Suprapubic skin (tissue), 4 donors: ENCODE data around the gene PRRT4. TPM values are rescaled to one million over a fixed set of nuclear protein-coding genes. Genes with fewer than 3 reads are reported as not detected.
A peak's percentile ranks its signal among the peaks of the same experiment; 100 is the strongest.

ENCODE experiments used
- DNase-seq, 2 donors: peaks; one replicate each; pipeline ENCODE4 v3.0.0-alpha.2; 2019; ENCODE audit warnings: low spot score in 2 of 2
- H3K27ac ChIP-seq: fragments of 200-600 bp; sonication (generic); one replicate; pipeline ENCODE4 v1.5.1; 2019
- H3K27me3 ChIP-seq: fragments of 200-600 bp; sonication (generic); one replicate; pipeline ENCODE4 v1.5.1; 2019
- H3K36me3 ChIP-seq: fragments of 200-600 bp; sonication (generic); one replicate; pipeline ENCODE4 v1.5.1; 2019
- H3K4me1 ChIP-seq: fragments of 200-600 bp; sonication (generic); one replicate; pipeline ENCODE4 v1.5.1; 2019
- H3K4me3 ChIP-seq: fragments of 200-600 bp; sonication (generic); one replicate; pipeline ENCODE4 v1.5.1; 2019; ENCODE audit warnings: mild to moderate bottlenecking
- H3K9me3 ChIP-seq: fragments of 200-600 bp; sonication (generic); one replicate; pipeline ENCODE4 v1.5.1; 2019
- EP300 ChIP-seq: sonication (generic); formaldehyde crosslinking; IDR thresholded peaks from one replicate; pipeline ENCODE4 v1.6.1; 2017; ENCODE audit warnings: antibody characterized with exemption
- POLR2A ChIP-seq, 2 donors: fragments of 450-650 bp; IDR thresholded peaks; one replicate each; pipeline ENCODE4 v1.6.1; 2017; ENCODE audit warnings: antibody characterized with exemption in 2 of 2, mild to moderate bottlenecking in 2 of 2, moderate library complexity in 2 of 2
- POLR2AphosphoS5 ChIP-seq, 3 donors: sonication (generic); formaldehyde crosslinking; IDR thresholded peaks; one replicate each; pipeline ENCODE4 v1.6.1; 2017; ENCODE audit warnings: antibody characterized with exemption in 3 of 3
- WGBS: methylation state at CpG from one replicate; pipeline ENCODE4 v1.1.5; 2018; 5-methylcytosine and 5-hydroxymethylcytosine counted together
- total RNA-seq, 4 donors: library from RNA; depleted of rRNA; stranded (reverse); fragments of >200 nt; gene quantifications; one replicate each; pipeline ENCODE4 v1.1.0, GENCODE V29; 2016
- TF ChIP-seq, protein P1 (sequence below), 2 donors: fragments of 200-600 bp in 1 of 2; fragments of 450-650 bp in 1 of 2; sonication (generic) in 1 of 2; IDR thresholded peaks; one replicate each; pipeline ENCODE4 v1.5.1; 2016 to 2019; ENCODE audit warnings: antibody characterized with exemption in 2 of 2, mild to moderate bottlenecking in 1 of 2, moderate library complexity in 1 of 2

The PRRT4 gene
- total RNA-seq, 4 donors from 2014 or later = 1.4 to 13.0 (median 6.4) TPM

DNA sequence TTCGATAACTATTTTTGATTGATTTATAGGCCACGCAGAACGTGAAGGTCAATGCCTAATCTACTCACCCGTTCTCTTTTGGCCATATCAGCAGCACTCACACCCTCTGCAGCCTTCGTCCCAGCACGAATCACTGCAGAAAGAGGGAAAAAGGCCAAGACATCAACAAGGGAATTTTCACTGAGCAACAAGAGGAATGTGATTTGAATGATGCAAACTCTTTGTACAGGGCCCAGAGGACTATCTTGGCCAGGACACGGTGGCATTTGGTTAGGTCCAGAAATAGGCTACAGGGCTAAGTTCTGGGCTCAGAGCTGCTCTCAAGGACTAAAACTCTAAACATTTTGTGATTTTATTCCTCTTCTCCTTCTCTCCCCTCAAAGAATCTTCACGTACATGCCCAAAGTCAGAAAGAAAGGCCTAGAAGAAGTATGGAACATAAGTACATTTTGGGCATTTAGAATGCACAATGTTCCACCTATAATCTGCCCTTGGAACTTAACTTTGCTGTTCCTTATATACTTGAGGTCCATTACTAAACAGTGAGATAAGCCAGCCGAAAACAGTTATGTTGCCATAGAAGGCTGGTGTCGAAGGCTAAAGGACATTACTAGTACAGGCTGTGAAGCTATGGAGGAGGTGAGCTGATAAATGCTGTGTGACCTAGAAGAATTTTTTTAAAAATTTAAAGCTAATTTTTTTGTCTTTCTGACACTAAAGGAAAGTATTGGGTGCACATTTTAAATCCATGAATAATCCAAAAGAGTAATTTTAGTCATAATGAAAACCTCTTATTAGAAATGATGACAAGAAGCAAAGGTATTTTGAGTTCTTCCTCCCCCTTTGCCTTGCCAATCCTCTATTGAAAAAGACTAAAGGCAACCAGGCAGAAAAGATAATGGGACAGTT, 37.8 kb downstream of the PRRT4 start:
- Histone ChIP-seq H3K27ac (no peak overlapping the region), H3K4me1 (no peaks in the 10 kb centered on the region), H3K36me3 (peaks cover 100% of the 10 kb centered on the region), H3K27me3 (no peaks in the 10 kb centered on the region), H3K4me3 (no peak overlapping the region), H3K9me3 (no peaks in the 10 kb centered on the region)
- no peak for TF ChIP-seq POLR2AphosphoS5 (IDR thresholded peaks at IDR 0.05)
- TF ChIP-seq EP300 = no peak
- TF ChIP-seq POLR2A (IDR thresholded peaks at IDR 0.05) = no peak
- TF ChIP-seq, protein P1, sequence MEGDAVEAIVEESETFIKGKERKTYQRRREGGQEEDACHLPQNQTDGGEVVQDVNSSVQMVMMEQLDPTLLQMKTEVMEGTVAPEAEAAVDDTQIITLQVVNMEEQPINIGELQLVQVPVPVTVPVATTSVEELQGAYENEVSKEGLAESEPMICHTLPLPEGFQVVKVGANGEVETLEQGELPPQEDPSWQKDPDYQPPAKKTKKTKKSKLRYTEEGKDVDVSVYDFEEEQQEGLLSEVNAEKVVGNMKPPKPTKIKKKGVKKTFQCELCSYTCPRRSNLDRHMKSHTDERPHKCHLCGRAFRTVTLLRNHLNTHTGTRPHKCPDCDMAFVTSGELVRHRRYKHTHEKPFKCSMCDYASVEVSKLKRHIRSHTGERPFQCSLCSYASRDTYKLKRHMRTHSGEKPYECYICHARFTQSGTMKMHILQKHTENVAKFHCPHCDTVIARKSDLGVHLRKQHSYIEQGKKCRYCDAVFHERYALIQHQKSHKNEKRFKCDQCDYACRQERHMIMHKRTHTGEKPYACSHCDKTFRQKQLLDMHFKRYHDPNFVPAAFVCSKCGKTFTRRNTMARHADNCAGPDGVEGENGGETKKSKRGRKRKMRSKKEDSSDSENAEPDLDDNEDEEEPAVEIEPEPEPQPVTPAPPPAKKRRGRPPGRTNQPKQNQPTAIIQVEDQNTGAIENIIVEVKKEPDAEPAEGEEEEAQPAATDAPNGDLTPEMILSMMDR (IDR thresholded peaks at IDR 0.05) = no peak
- WGBS = 72% methylated on average over 10 of the region's 10 CpGs
- no peak for DNase-seq

DNA sequence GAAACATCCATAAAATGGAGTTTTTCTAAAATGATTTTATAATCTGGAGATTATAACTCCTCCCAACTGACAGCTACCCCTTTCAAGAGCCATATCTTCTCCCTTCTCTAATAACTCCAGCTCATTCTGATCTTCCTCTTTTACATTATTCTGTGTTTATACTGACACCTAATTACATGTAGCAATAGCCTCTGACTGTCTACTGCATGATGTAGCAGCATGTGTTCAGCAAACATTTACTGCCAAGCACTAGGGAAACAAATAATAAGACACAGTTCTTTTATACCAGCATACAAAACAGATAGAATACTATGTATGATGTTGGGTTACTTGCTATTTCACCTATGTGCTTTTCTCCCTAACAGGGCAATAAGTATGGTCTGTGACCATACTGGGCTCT, 38.5 kb downstream of the PRRT4 start:
- Histone ChIP-seq H3K9me3 (no peaks in the 10 kb centered on the region), H3K4me3 (no peak overlapping the region), H3K4me1 (no peaks in the 10 kb centered on the region), H3K27ac (no peak overlapping the region), H3K36me3 (peaks cover 98% of the 10 kb centered on the region), H3K27me3 (no peaks in the 10 kb centered on the region)
- DNase-seq = no peak
- no peak for TF ChIP-seq POLR2AphosphoS5 (IDR thresholded peaks at IDR 0.05)

GRCh38 chr7:128322040-128322643, 39.3 kb downstream of the PRRT4 start:
- no peaks in the 10 kb centered on the region for H3K27me3 ChIP-seq
- no peak overlapping the region for H3K27ac ChIP-seq
- no peaks in the 10 kb centered on the region for H3K9me3 ChIP-seq
- H3K4me1 ChIP-seq = no peaks in the 10 kb centered on the region
- WGBS = 65% methylated on average over 3 of the region's 3 CpGs
- TF ChIP-seq POLR2A (IDR thresholded peaks at IDR 0.05) (no peak), POLR2AphosphoS5 (IDR thresholded peaks at IDR 0.05) (no peak)
- TF ChIP-seq, protein P1 (IDR thresholded peaks at IDR 0.05) = peak; percentile 9 to 14
- no peak overlapping the region for H3K4me3 ChIP-seq
- peaks cover 98% of the 10 kb centered on the region for H3K36me3 ChIP-seq
- no peak for DNase-seq

DNA sequence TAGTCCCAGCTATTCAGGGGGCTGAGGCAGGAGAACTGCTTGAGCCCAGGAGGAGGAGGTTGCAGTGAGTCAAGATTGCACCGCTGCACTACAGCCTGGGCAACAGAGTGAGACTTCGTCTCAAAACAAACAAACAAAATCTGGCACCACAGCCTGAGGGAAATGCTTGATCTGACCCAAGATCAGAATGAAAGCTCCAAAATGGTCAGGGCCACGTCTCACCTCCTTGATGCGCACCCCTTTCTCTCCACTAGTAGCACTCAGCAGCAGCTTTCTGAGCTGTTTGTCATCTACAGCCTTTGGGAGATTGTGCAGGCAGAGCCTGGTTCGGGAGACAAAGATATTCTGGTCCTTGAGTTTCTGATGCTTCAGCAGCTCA, 40.5 kb downstream of the PRRT4 start:
- Histone ChIP-seq H3K36me3 (peaks cover 98% of the 10 kb centered on the region), H3K9me3 (no peaks in the 10 kb centered on the region), H3K27me3 (no peaks in the 10 kb centered on the region), H3K4me3 (no peak overlapping the region), H3K4me1 (no peaks in the 10 kb centered on the region), H3K27ac (no peak overlapping the region)
- DNase-seq = no peak
- 79% methylated on average over 5 of the region's 5 CpGs for WGBS
- TF ChIP-seq POLR2A (IDR thresholded peaks at IDR 0.05) = no peak

DNA sequence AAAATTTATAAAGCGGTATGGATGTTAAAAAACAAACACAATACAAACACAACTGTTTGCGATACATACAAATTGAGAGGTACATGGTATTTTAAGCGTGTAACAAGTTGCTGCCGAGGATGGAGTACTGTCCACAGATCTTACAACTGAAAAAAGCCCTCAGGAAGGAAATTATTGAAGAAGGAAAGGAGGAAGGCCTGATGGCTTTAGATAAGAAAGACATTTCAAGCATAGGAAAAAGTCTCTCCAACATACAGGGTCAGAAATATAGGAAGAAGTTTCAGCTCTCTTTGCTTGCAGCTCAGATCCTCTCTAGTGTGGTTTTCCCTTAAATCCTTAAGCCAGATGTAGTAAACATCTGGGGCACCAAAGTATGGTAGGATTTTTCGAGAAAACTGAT, 42.8 kb downstream of the PRRT4 start:
- TF ChIP-seq POLR2A (IDR thresholded peaks at IDR 0.05) (no peak), POLR2AphosphoS5 (IDR thresholded peaks at IDR 0.05) (no peak), EP300 (no peak)
- TF ChIP-seq, protein P1 (IDR thresholded peaks at IDR 0.05) = no peak
- no peaks in the 10 kb centered on the region for H3K27me3 ChIP-seq
- no peak overlapping the region for H3K4me3 ChIP-seq
- H3K4me1 ChIP-seq = no peaks in the 10 kb centered on the region
- H3K9me3 ChIP-seq = no peaks in the 10 kb centered on the region
- 86% methylated on average over 5 of the region's 5 CpGs for WGBS
- no peak for DNase-seq
- H3K27ac ChIP-seq = no peak overlapping the region
- peaks cover 97% of the 10 kb centered on the region for H3K36me3 ChIP-seq

GRCh38 chr7:128311013-128311412, 50.5 kb downstream of the PRRT4 start:
- TF ChIP-seq POLR2AphosphoS5 (IDR thresholded peaks at IDR 0.05) = no peak
- TF ChIP-seq POLR2A (IDR thresholded peaks at IDR 0.05) = no peak
- Histone ChIP-seq H3K36me3 (peaks cover 94% of the 10 kb centered on the region), H3K27me3 (no peaks in the 10 kb centered on the region), H3K27ac (no peak overlapping the region), H3K9me3 (no peaks in the 10 kb centered on the region), H3K4me3 (no peak overlapping the region), H3K4me1 (no peaks in the 10 kb centered on the region)
- 93% methylated on average over 3 of the region's 3 CpGs for WGBS
- DNase-seq = no peak
